ENCODE measurements around the gene MBD3L3.

DNA sequence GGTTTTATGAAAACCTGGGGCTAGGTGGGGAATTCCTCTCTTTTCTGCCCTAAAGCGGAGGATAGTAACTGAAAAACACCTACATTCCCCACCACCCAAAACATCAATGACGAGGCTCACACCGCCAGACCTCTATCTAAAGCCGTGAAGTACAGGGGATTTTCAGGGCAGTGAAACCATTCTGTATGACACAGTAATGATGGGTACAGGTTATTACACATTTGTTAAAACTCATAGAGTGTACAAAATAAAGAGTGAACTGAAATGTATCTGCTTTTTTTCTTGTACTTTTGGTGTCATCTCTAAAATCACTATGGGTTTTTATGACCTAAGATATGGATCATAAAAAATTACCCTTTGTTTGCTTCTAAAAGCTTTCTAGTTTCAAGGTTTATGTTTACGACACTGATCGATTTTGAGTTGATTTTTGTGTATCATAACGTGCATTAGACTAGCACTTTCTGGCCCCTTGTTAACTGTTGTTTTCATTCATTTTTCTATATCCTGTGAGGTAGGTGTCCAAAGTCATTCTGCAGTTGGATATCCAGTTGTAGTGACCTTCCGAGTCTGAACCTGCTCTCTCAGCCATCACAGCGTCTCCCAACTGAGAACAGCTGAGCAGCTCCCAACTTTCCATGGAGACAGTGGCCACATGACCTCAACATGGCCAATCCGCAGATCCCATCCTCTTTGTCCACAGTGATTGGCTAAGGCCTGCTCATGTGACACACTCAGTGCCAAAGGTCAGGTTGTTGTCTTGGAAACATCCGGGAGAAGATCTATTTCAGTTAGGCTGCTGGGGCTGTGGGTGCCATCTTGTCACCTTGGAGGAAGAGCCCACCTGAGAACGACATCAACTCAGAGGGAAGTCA is 47.5 kb downstream of the MBD3L3 start:
- TF ChIP-seq POLR2AphosphoS5 (IDR thresholded peaks at IDR 0.05; ENCODE audit: low read depth, low read length) (no peak), SPI1 (IDR thresholded peaks at IDR 0.05; ENCODE audit: low read depth, low read length) (no peak), TAF1 (IDR thresholded peaks at IDR 0.05; ENCODE audit: low read depth, low read length) (no peak)

Data from GM12891 (cell line).